H1 (cell line): ENCODE measurements around the gene PBOV1. TPM values are rescaled to one million over a fixed set of nuclear protein-coding genes. Genes with fewer than 3 reads are reported as not detected.

Experiments
- CTCF ChIA-PET: fragments of 300-600 bp; sonication (Branson Sonifier 250); formaldehyde crosslinking; loops from one replicate; lab custom pipeline; 2021; ENCODE audit not compliant: partially characterized antibody; lab: Charles Lee
- POLR2A ChIA-PET: fragments of 300-600 bp; sonication (Branson Sonifier 250); formaldehyde crosslinking; loops from one replicate; lab custom pipeline; 2021; ENCODE audit warnings: inconsistent platforms; ENCODE audit not compliant: partially characterized antibody; lab: Charles Lee
- DNase-seq, 2 experiments: peaks; one replicate each; pipeline versions ENCODE4 v3.0.0 to v3.0.0-alpha.2; 2010 to 2022; ENCODE audit warnings: low spot score in 2 of 2, low read depth in 1 of 2, mixed read lengths in 1 of 2
- FAIRE-seq: peaks from 2 replicates; lab custom pipeline; 2011; peaks lifted over from hg19 to GRCh38; lab: Jason Lieb, UNC
- H2AFZ ChIP-seq: 2 replicates; pipeline ENCODE4 v1.8.1; 2012; ENCODE audit warnings: low read length, inconsistent platforms
- H2AK5ac ChIP-seq: 2 replicates; pipeline ENCODE4 v1.6.1; 2013; ENCODE audit warnings: low read depth, low read length
- H2BK120ac ChIP-seq: replicated peaks from 2 replicates; pipeline ENCODE3; 2013; ENCODE audit warnings: low read depth, low read length, inconsistent platforms
- H2BK12ac ChIP-seq: 2 replicates; pipeline ENCODE4 v1.6.1; 2013; ENCODE audit warnings: low read depth, low read length
- H2BK15ac ChIP-seq: 2 replicates; pipeline ENCODE4 v1.6.1; 2013; ENCODE audit warnings: low read length
- H2BK20ac ChIP-seq: 2 replicates; pipeline ENCODE4 v1.6.1; 2013; ENCODE audit warnings: low read length
- H2BK5ac ChIP-seq: 2 replicates; pipeline ENCODE4 v1.6.1; 2013; ENCODE audit warnings: low read depth, low read length
- H3K14ac ChIP-seq: 2 replicates; pipeline ENCODE4 v1.6.1; 2013; ENCODE audit warnings: inconsistent platforms; ENCODE audit not compliant: insufficient read length
- H3K18ac ChIP-seq: 2 replicates; pipeline ENCODE4 v1.6.1; 2013; ENCODE audit warnings: low read length; ENCODE audit errors: extremely low read depth
- H3K23ac ChIP-seq: 2 replicates; pipeline ENCODE4 v1.6.1; 2013; ENCODE audit warnings: inconsistent platforms; ENCODE audit not compliant: insufficient read length
- H3K23me2 ChIP-seq: 2 replicates; pipeline ENCODE4 v1.6.1; 2013; ENCODE audit warnings: low read depth, low read length
- H3K27ac ChIP-seq: 2 replicates; pipeline ENCODE4 v1.6.1; 2011; ENCODE audit warnings: low read depth, low read length, inconsistent platforms
- H3K27me3 ChIP-seq, 4 experiments: replicated peaks in 1 of 4; 1 replicate in 1 of 4; 2 replicates in 3 of 4; pipeline versions ENCODE4 v1.6.1 to v1.8.1; 2011 to 2013; ENCODE audit warnings: low read length in 3 of 4, mild to moderate bottlenecking in 3 of 4, inconsistent platforms in 2 of 4, mixed read lengths in 2 of 4, moderate library complexity in 1 of 4; ENCODE audit not compliant: control insufficient read depth in 3 of 4, insufficient read depth in 3 of 4; ENCODE audit errors: extremely low read depth in 1 of 4
- H3K36me3 ChIP-seq, 4 experiments: 2 replicates each; pipeline versions ENCODE4 v1.6.1 to v1.8.1; 2011 to 2013; ENCODE audit warnings: mild to moderate bottlenecking in 4 of 4, low read length in 3 of 4, moderate library complexity in 2 of 4, control low read depth in 1 of 4, inconsistent platforms in 1 of 4; ENCODE audit not compliant: insufficient read depth in 4 of 4, control insufficient read depth in 2 of 4
- H3K4ac ChIP-seq: replicated peaks from 2 replicates; pipeline ENCODE3; 2013; ENCODE audit warnings: low read length, low read depth, mixed read lengths, inconsistent platforms; ENCODE audit not compliant: insufficient read length
- H3K4me1 ChIP-seq, 4 experiments: replicated peaks in 1 of 4; 1 replicate in 1 of 4; 2 replicates in 3 of 4; pipeline versions ENCODE4 v1.6.1 to v1.8.1; 2011 to 2013; ENCODE audit warnings: low read length in 3 of 4, inconsistent platforms in 2 of 4, mixed read lengths in 1 of 4; ENCODE audit not compliant: insufficient read depth in 4 of 4, control insufficient read depth in 3 of 4
- H3K4me2 ChIP-seq, 2 experiments: 2 replicates each; pipeline versions ENCODE4 v1.6.1 to v1.8.1; 2011 to 2013; ENCODE audit warnings: low read depth in 2 of 2, low read length in 2 of 2, control low read depth in 1 of 2, inconsistent platforms in 1 of 2, mild to moderate bottlenecking in 1 of 2; ENCODE audit not compliant: insufficient read depth in 1 of 2
- H3K4me3 ChIP-seq, 4 experiments: fragments of 200-600, 300-600 bp in 1 of 4; sonication (generic), shearing (Covaris generic), sonication (Bioruptor Twin) in 1 of 4; 2 replicates each; pipeline versions ENCODE4 v1.5.1 to v1.8.1; 2011 to 2016; ENCODE audit warnings: low read length in 4 of 4, low read depth in 3 of 4, control low read depth in 2 of 4, inconsistent platforms in 2 of 4, mild to moderate bottlenecking in 2 of 4, mixed read lengths in 1 of 4, moderate library complexity in 1 of 4; ENCODE audit not compliant: insufficient read depth in 2 of 4; ENCODE audit errors: extremely low read depth in 1 of 4
- H3K56ac ChIP-seq: replicated peaks from 2 replicates; pipeline ENCODE3; 2013; ENCODE audit warnings: low read depth, mild to moderate bottlenecking, mixed read lengths, low read length, inconsistent platforms; ENCODE audit not compliant: insufficient read length
- H3K79me1 ChIP-seq: 2 replicates; pipeline ENCODE4 v1.6.1; 2013; ENCODE audit warnings: low read depth, low read length, control low read depth
- H3K79me2 ChIP-seq, 2 experiments: 2 replicates each; pipeline versions ENCODE4 v1.6.1 to v1.8.1; 2012 to 2013; ENCODE audit warnings: low read length in 2 of 2, mild to moderate bottlenecking in 2 of 2, inconsistent platforms in 1 of 2; ENCODE audit not compliant: insufficient read depth in 2 of 2, control insufficient read depth in 1 of 2
- H3K9ac ChIP-seq, 4 experiments: replicated peaks in 1 of 4; 1 replicate in 1 of 4; 2 replicates in 3 of 4; pipeline versions ENCODE4 v1.6.1 to v1.8.1; 2011 to 2013; ENCODE audit warnings: low read depth in 3 of 4, low read length in 3 of 4, control low read depth in 2 of 4, mild to moderate bottlenecking in 2 of 4, moderate library complexity in 2 of 4, inconsistent platforms in 1 of 4; ENCODE audit errors: extremely low read depth in 1 of 4
- H3K9me3 ChIP-seq, 2 experiments: 2 replicates each; pipeline versions ENCODE4 v1.6.1 to v1.8.1; 2012 to 2013; ENCODE audit warnings: mild to moderate bottlenecking in 2 of 2, moderate library complexity in 2 of 2, control low read depth in 1 of 2, inconsistent platforms in 1 of 2, low read depth in 1 of 2, low read length in 1 of 2, mixed read lengths in 1 of 2; ENCODE audit not compliant: insufficient read depth in 2 of 2
- H4K20me1 ChIP-seq, 2 experiments: replicated peaks in 1 of 2; 2 replicates each; pipeline versions ENCODE3 to v1.8.1; 2011 to 2013; ENCODE audit warnings: inconsistent platforms in 2 of 2, low read length in 2 of 2, mild to moderate bottlenecking in 1 of 2; ENCODE audit not compliant: insufficient read depth in 2 of 2, control insufficient read depth in 1 of 2
- H4K5ac ChIP-seq: 2 replicates; pipeline ENCODE4 v1.6.1; 2013; ENCODE audit warnings: low read length, low read depth, mixed read lengths, inconsistent platforms; ENCODE audit not compliant: insufficient read length
- H4K8ac ChIP-seq: 2 replicates; pipeline ENCODE4 v1.8.0; 2013; ENCODE audit warnings: mild to moderate bottlenecking, moderate library complexity, low read length, inconsistent platforms; ENCODE audit not compliant: insufficient read depth; ENCODE audit errors: extremely low read depth
- H4K91ac ChIP-seq: replicated peaks from 2 replicates; pipeline ENCODE3; 2013; ENCODE audit warnings: low read length, mixed read lengths, inconsistent platforms; ENCODE audit not compliant: insufficient read length
- BRCA1 ChIP-seq: IDR thresholded peaks from 2 replicates; pipeline ENCODE4 v1.6.1; 2012; ENCODE audit warnings: low read depth, low read length, improper control_type of control experiment
- HDAC6 ChIP-seq: IDR thresholded peaks from one replicate; pipeline ENCODE4 v1.7.1; 2012; ENCODE audit warnings: low read depth, mild to moderate bottlenecking, inconsistent platforms, low read length, moderate library complexity
- KDM1A ChIP-seq: fragments of 200-600, 300-600 bp; sonication (generic); IDR thresholded peaks from 2 replicates; pipeline ENCODE4 v1.7.1; 2016; ENCODE audit warnings: mild to moderate bottlenecking, low read length, borderline replicate concordance
- POLR2A ChIP-seq, 2 experiments: IDR thresholded peaks; 1 replicate in 1 of 2; 2 replicates in 1 of 2; pipeline ENCODE4 v1.6.1; 2011; ENCODE audit warnings: low read depth in 2 of 2, low read length in 2 of 2, mild to moderate bottlenecking in 2 of 2; ENCODE audit errors: control extremely low read depth in 1 of 2
- SIN3A ChIP-seq, 2 experiments: IDR thresholded peaks in 1 of 2; conservative IDR thresholded peaks in 1 of 2; 2 replicates each; pipeline ENCODE4 v1.6.1; 2011 to 2012; ENCODE audit warnings: low read length in 2 of 2, improper control_type of control experiment in 1 of 2, low read depth in 1 of 2, mild to moderate bottlenecking in 1 of 2
- SP4 ChIP-seq: IDR thresholded peaks from 2 replicates; pipeline ENCODE4 v1.6.1; 2012; ENCODE audit warnings: low read length, inconsistent platforms
- WGBS, 2 experiments: shearing (Covaris generic) in 1 of 2; methylation state at CpG; one replicate each; pipeline versions ENCODE4 v1.1.6 to v1.1.7; 2013 to 2015; ENCODE audit warnings: low lambda C conversion rate in 2 of 2, mixed read lengths in 2 of 2, inconsistent platforms in 1 of 2, low coverage in 1 of 2, missing lambda C conversion rate in 1 of 2; ENCODE audit not compliant: insufficient replicate concordance in 2 of 2, insufficient coverage in 1 of 2, insufficient read length in 1 of 2; ENCODE audit errors: extremely low coverage in 1 of 2, missing lambda C conversion rate in 1 of 2; 5-methylcytosine and 5-hydroxymethylcytosine counted together
- polyA plus RNA-seq, 7 experiments: library from polyadenylated mRNA; depleted of rRNA in 3 of 7; stranded (reverse) in 5 of 7; unstranded in 2 of 7; fragments of >200 nt in 5 of 7; fragments of 200-250 nt in 2 of 7; gene quantifications; 1 replicate in 5 of 7; 2 replicates in 1 of 7; 4 replicates in 1 of 7; pipeline versions ENCODE4 v1.2.1 to v1.2.3, GENCODE V29; 2011 to 2013; ENCODE audit warnings: missing spikeins in 2 of 7, mixed read lengths in 2 of 7
- total RNA-seq: library from RNA; stranded (reverse); fragmentation: NEBNext Ultra II Directional; extraction: Animal tissue kit (Norgen Biotek cat#: 25700); gene quantifications from 2 replicates; pipeline ENCODE4 v1.2.1, GENCODE V29; 2021
- TF ChIP-seq, protein P1 (sequence below): IDR thresholded peaks from 2 replicates; pipeline ENCODE4 v1.6.1; 2011; ENCODE audit warnings: low read length, improper control_type of control experiment
- TF ChIP-seq, protein P2 (sequence below): IDR thresholded peaks from 2 replicates; pipeline ENCODE4 v1.6.1; 2012; ENCODE audit warnings: inconsistent platforms

PBOV1 gene
- total and polyA plus RNA-seq, 2 of the 8 experiments (the other 6 are each of a cell fraction or from before 2014, with no cell fraction given) = not detected

DNA sequence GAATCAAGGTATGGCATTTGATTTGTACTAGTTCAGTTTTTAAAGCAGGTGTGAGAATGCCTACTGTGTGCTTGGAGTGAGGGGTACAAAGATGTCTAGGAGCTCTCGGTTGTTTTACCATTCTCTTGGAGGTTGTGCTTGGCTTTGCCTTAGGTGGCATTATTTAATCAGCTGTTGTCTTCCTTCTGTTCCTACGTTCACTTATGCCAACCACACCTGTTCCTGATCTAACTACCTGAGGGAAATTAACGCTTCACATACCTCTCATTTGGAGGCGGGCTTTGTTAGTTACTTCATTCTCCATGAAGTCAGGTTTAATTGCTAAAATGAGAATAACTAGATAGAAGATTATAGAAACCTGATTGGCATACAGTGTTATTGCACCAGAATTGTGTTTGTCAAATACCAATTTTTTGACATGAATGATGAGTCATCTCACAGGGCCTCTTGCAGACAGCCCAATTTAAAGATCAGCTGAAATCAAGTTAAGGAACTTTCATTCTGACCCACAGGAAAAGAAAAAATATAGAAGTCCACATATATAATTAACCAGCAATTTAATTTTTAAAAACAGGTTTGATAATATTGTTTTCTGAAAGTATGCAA, 24.8 kb upstream of the PBOV1 start:
- Histone ChIP-seq H4K8ac (no peak overlapping the region), H3K27me3 (no peaks in the 10 kb centered on the region), H2BK20ac (no peak overlapping the region), H2BK120ac (no peak overlapping the region), H3K23me2 (no peaks in the 10 kb centered on the region), H3K4me2 (no peak overlapping the region), H3K9me3 (no peaks in the 10 kb centered on the region), H3K79me1 (no peaks in the 10 kb centered on the region), H2BK5ac (no peak overlapping the region), H4K5ac (no peak overlapping the region), H3K56ac (no peak overlapping the region), H2BK15ac (no peak overlapping the region), H2AK5ac (no peak overlapping the region), H3K4ac (no peak overlapping the region), H3K23ac (no peak overlapping the region), H3K14ac (no peak overlapping the region), H3K36me3 (no peaks in the 10 kb centered on the region), H3K27ac (no peak overlapping the region), H2AFZ (no peak overlapping the region), H3K9ac (no peak overlapping the region), H3K4me3 (no peak overlapping the region), H3K79me2 (no peaks in the 10 kb centered on the region), H3K4me1 (no peaks in the 10 kb centered on the region), H4K91ac (no peak overlapping the region), H3K18ac (no peak overlapping the region), H2BK12ac (no peak overlapping the region), H4K20me1 (no peaks in the 10 kb centered on the region)
- TF ChIP-seq SP4 = no peak
- no peak for TF ChIP-seq HDAC6
- no peak for TF ChIP-seq KDM1A
- TF ChIP-seq BRCA1 = no peak
- TF ChIP-seq, protein P1, sequence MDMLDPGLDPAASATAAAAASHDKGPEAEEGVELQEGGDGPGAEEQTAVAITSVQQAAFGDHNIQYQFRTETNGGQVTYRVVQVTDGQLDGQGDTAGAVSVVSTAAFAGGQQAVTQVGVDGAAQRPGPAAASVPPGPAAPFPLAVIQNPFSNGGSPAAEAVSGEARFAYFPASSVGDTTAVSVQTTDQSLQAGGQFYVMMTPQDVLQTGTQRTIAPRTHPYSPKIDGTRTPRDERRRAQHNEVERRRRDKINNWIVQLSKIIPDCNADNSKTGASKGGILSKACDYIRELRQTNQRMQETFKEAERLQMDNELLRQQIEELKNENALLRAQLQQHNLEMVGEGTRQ = no peak
- TF ChIP-seq POLR2A (IDR thresholded peaks at IDR 0.05; ENCODE audit: control extremely low read depth in 1 of 2, low read depth in 2 of 2, low read length in 2 of 2) = no peak
- no peak for TF ChIP-seq SIN3A (conservative IDR thresholded peaks at IDR 0.05 in 1 of 2, IDR thresholded peaks at IDR 0.05 in 1 of 2; ENCODE audit: low read depth in 1 of 2, low read length in 2 of 2)
- TF ChIP-seq, protein P2, sequence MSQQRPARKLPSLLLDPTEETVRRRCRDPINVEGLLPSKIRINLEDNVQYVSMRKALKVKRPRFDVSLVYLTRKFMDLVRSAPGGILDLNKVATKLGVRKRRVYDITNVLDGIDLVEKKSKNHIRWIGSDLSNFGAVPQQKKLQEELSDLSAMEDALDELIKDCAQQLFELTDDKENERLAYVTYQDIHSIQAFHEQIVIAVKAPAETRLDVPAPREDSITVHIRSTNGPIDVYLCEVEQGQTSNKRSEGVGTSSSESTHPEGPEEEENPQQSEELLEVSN = no peak
- WGBS, 2 experiments = 88% methylated on average over 4 of the region's 4 CpGs; no CpG with 5 or more reads in 1 of the 2 experiments
- POLR2A ChIA-PET = no interaction called here
- FAIRE-seq = no peak
- CTCF ChIA-PET = interaction anchor here (0.9 to 1.3 kb wide), 6 partner anchors 8 to 154 kb away, joined by 3 read pairs; no protein-coding TSS in a partner anchor
- DNase-seq = no peak
